Measurements from ENCODE around the gene SPATA21. TPM values are rescaled to one million over a fixed set of nuclear protein-coding genes. Genes with fewer than 3 reads are reported as not detected.

The SPATA21 gene
- polyA plus RNA-seq, 1 experiment, result not detected

- TF ChIP-seq, protein P1, sequence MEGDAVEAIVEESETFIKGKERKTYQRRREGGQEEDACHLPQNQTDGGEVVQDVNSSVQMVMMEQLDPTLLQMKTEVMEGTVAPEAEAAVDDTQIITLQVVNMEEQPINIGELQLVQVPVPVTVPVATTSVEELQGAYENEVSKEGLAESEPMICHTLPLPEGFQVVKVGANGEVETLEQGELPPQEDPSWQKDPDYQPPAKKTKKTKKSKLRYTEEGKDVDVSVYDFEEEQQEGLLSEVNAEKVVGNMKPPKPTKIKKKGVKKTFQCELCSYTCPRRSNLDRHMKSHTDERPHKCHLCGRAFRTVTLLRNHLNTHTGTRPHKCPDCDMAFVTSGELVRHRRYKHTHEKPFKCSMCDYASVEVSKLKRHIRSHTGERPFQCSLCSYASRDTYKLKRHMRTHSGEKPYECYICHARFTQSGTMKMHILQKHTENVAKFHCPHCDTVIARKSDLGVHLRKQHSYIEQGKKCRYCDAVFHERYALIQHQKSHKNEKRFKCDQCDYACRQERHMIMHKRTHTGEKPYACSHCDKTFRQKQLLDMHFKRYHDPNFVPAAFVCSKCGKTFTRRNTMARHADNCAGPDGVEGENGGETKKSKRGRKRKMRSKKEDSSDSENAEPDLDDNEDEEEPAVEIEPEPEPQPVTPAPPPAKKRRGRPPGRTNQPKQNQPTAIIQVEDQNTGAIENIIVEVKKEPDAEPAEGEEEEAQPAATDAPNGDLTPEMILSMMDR (IDR thresholded peaks at IDR 0.05; ENCODE audit: insufficient read depth, low read depth, low read length), result no peak
- no peaks in the 10 kb centered on the region for H3K36me3 ChIP-seq (ENCODE audit: control insufficient read depth, insufficient read depth, low read length)
- no peak for DNase-seq (ENCODE audit: low read depth)
- H3K4me3 ChIP-seq (ENCODE audit: low read depth, low read length), result no peak overlapping the region
- H3K27me3 ChIP-seq (ENCODE audit: control insufficient read depth, insufficient read depth, low read length), result no peaks in the 10 kb centered on the region; the same call in 1 of the 2 replicates
- ChIA-PET CTCF (interaction anchor here (5.4 kb wide), 1 partner anchor 18 kb away, joined by 26 read pairs; the partner anchor contains the start of gene NECAP2), POLR2A (no interaction called here)
These were observed 15.2 kb downstream of the SPATA21 start for GRCh38 chr1:16422041-16422440.

GRCh38 chr1:16421201-16421600, 16.0 kb downstream of the SPATA21 start:
- H3K27me3 ChIP-seq (ENCODE audit: control insufficient read depth, insufficient read depth, low read length), result no peaks in the 10 kb centered on the region; the same call in 1 of the 2 replicates
- no peak overlapping the region for H3K4me3 ChIP-seq (ENCODE audit: low read depth, low read length)
- H3K36me3 ChIP-seq (ENCODE audit: control insufficient read depth, insufficient read depth, low read length), result no peaks in the 10 kb centered on the region
- no peak for DNase-seq (ENCODE audit: low read depth)
- TF ChIP-seq, protein P1 (IDR thresholded peaks at IDR 0.05; ENCODE audit: insufficient read depth, low read depth, low read length), result no peak
- ChIA-PET POLR2A (no interaction called here), CTCF (interaction anchor here (5.4 kb wide), 1 partner anchor 19 kb away, joined by 26 read pairs; the partner anchor contains the start of gene NECAP2)

GRCh38 chr1:16420424-16421118, 16.7 kb downstream of the SPATA21 start:
- DNase-seq (ENCODE audit: low read depth), result no peak
- H3K27me3 ChIP-seq (ENCODE audit: control insufficient read depth, insufficient read depth, low read length), result no peaks in the 10 kb centered on the region; the same call in 1 of the 2 replicates
- no peaks in the 10 kb centered on the region for H3K36me3 ChIP-seq (ENCODE audit: control insufficient read depth, insufficient read depth, low read length)
- ChIA-PET CTCF (interaction anchor here (1.0 to 1.3 kb wide), 2 partner anchors 14 to 20 kb away, joined by 3 to 8 read pairs; partner anchors contain the start of gene NECAP2), POLR2A (no interaction called here)
- no peak overlapping the region for H3K4me3 ChIP-seq (ENCODE audit: low read depth, low read length)
- TF ChIP-seq, protein P1 (IDR thresholded peaks at IDR 0.05; ENCODE audit: insufficient read depth, low read depth, low read length), result no peak

- no peaks in the 10 kb centered on the region; the same call in 1 of the 2 replicates for H3K27me3 ChIP-seq (ENCODE audit: control insufficient read depth, insufficient read depth, low read length)
- H3K36me3 ChIP-seq (ENCODE audit: control insufficient read depth, insufficient read depth, low read length), result no peaks in the 10 kb centered on the region
- no peak for DNase-seq (ENCODE audit: low read depth)
- TF ChIP-seq, protein P1 (IDR thresholded peaks at IDR 0.05; ENCODE audit: insufficient read depth, low read depth, low read length), result no peak
- no peak overlapping the region for H3K4me3 ChIP-seq (ENCODE audit: low read depth, low read length)
- ChIA-PET CTCF (no interaction called here), POLR2A (no interaction called here)
These were observed 18.3 kb downstream of the SPATA21 start for GRCh38 chr1:16418823-16419425.

DNA sequence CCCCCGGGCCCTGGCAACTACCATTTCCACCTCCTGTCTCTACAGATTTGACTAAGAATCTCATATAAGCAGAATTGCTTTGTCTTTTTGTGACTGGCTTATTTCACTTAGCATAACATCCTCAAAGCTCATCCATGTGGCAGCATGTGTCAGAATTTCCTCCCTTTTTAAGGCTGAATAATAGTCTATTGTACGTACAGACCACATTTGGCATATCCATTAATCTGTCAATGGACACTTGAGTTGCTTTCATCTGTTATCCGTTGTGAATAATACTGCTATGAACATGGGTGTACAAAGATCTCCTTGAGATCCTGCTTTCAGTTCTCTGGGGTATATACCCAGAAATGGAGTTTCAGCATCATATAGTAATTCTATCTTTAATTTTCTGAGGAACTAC, 24.0 kb downstream of the SPATA21 start:
- TF ChIP-seq, protein P1 (IDR thresholded peaks at IDR 0.05; ENCODE audit: insufficient read depth, low read depth, low read length), result no peak
- ChIA-PET POLR2A (no interaction called here), CTCF (interaction anchor here (1.0 kb wide), 1 partner anchor 28 kb away, joined by 3 read pairs; the partner anchor contains the start of gene NECAP2)
- Histone ChIP-seq H3K36me3 (ENCODE audit: control insufficient read depth, insufficient read depth, low read length) (no peaks in the 10 kb centered on the region), H3K4me3 (ENCODE audit: low read depth, low read length) (no peak overlapping the region), H3K27me3 (ENCODE audit: control insufficient read depth, insufficient read depth, low read length) (0 out of 2 replicates have a peak, but pooled peaks cover 2% of the 10 kb centered on the region)
- DNase-seq (ENCODE audit: low read depth), result no peak

Measured in BJ (cell line).